Fibroblast of peridontal ligament (primary cell): ENCODE measurements around the gene RAB40C.
A peak's percentile ranks its signal among the peaks of the same experiment; 100 is the strongest.

ENCODE experiments used
- DNase-seq: peaks from one replicate; pipeline ENCODE4 v3.0.0-alpha.2; 2010; ENCODE audit errors: extremely low read depth

The RAB40C gene

GRCh38 chr16:575354-576196 is 14.3 kb upstream of the RAB40C start:
- no peak for DNase-seq

DNA sequence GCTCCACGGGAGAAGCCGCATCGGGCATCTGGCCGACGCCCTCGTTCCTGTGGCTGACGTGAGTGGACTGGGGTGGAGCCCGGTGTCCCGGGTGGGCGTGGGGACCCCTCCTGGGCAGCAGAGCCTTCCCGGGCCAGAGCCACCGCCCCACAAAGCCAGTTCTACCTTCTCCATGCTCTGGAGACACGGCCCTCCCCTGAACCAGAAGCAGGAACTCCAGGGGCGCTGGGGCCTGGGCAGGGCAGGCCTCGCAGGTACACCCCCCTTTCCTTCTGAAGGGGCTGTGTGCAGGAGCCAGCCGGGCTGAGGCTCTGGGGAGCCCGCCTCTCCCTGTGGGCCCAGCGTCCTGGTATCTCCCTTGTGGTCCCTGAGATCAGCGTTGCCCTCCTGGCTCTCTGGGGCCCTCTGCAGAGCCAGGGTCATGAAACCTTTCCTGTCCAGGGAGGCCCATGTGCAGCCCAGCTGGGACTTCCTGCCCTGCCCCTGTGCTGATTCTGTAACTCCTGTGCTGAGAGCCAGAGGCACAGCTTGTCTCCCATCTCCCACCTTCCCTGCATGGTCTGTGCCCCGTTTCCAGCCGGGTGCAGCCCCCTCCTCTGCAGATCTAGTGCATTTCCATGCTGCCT is 13.6 kb upstream of the RAB40C start:
- DNase-seq, result no peak

GRCh38 chr16:576823-577201 is 13.1 kb upstream of the RAB40C start:
- DNase-seq, result no peak

DNA sequence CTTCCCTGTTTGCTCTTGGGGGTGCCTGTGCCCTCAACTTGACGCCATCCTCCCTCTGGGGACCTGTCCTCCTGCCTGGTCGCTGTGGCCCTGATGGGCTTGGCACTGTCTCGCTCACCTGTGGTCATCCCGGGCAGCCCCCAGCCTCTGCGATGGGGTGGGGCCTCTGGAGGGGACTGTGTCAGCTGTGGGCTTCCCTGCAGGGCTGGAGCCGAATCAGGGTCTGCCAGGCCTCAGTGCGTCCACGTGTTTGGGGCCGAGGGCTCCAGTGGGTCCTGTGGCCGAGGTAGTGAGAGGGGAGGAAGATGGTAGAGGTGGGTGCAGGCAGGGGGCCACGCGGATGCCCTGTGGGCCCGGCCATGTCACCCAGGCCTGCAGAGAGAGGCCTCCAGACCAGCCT is 12.1 kb upstream of the RAB40C start:
- no peak for DNase-seq

GRCh38 chr16:578232-578869 is 11.5 kb upstream of the RAB40C start:
- no peak for DNase-seq

DNA sequence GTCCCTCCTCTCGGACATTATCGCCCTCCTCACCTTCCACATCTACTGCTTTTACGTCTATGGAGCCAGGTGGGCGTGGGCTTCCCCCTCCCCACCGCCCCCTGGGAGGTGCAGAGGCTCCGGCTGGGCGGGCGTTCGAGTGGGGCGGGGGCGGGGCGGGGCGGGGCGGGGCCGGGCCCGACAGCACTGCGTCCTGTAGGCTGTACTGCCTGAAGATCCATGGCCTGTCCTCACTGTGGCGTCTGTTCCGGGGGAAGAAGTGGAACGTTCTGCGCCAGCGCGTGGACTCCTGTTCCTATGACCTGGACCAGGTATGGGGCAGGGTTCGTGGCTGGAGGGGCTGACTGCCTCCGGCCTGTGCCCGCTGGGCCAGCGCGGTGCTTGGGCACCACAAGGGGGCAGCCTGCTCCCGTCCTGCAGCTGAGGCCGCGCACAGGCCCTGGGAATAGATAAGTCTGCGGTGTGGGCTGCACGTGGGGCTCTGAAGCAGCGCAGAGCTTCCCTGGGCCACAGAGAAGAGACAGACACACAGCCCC is 10.9 kb upstream of the RAB40C start:
- peak; percentile 39 for DNase-seq

DNA sequence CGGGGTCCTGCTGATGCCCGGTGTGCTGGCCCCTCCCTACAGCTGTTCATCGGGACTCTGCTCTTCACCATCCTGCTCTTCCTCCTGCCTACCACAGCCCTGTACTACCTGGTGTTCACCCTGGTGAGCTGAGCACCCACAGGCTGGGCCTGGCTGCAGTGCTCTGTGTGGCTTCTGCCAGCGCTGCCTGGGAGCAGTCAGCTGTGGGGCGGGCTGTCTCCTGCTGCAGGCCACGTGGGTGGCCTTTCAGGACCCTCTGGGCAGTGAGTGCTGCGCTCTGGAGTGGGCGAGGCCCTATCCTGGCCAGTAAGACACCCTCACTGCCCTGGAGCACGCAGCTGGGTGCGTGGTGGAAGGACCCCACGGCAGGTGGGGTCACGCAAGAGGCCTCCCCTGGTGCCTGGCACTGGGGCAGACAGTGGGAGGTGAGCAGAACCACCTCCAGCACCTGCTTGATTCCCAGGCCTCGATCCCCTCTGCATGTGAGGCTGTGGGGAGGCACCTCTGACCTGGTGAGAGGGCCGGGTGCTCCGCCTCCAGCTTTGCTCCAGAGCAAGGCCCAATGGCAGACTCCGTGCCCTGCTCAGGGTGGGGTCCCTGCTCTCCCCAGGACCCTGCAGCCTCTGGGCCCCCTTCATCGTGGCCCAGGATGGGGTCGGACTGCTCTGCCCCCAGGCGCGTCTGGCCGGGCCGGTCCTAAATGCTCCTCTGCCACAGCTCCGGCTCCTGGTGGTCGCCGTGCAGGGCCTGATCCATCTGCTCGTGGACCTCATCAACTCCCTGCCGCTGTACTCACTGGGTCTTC is 9.5 kb upstream of the RAB40C start:
- no peak for DNase-seq

- DNase-seq, result no peak
These were observed 8.8 kb upstream of the RAB40C start for GRCh38 chr16:580946-581498.

- no peak for DNase-seq
These were observed 7.7 kb upstream of the RAB40C start for GRCh38 chr16:582218-582613.

- DNase-seq, result no peak
These were observed 7.1 kb upstream of the RAB40C start for GRCh38 chr16:582614-583331.

DNA sequence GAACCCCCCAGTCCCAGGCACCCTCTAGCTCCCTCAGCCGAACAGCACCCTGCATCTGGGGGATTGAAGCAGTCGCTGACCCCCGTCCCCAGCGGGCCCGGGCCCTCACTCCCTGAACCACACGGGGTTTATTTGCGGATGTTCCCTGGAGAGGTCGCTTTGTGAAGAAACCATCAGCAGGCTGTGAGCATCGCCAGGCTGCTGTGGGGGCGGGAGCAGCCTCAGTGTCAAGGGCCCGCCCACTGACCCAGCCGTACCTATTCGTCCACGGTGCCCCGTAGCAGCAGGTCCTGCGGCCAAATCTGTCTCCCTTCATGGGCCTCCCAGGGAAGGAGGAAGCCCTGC is 6.4 kb upstream of the RAB40C start:
- no peak for DNase-seq

- no peak for DNase-seq
These were observed 5.9 kb upstream of the RAB40C start for GRCh38 chr16:583815-584591.

GRCh38 chr16:585351-585750 is 4.5 kb upstream of the RAB40C start:
- DNase-seq, result no peak

DNA sequence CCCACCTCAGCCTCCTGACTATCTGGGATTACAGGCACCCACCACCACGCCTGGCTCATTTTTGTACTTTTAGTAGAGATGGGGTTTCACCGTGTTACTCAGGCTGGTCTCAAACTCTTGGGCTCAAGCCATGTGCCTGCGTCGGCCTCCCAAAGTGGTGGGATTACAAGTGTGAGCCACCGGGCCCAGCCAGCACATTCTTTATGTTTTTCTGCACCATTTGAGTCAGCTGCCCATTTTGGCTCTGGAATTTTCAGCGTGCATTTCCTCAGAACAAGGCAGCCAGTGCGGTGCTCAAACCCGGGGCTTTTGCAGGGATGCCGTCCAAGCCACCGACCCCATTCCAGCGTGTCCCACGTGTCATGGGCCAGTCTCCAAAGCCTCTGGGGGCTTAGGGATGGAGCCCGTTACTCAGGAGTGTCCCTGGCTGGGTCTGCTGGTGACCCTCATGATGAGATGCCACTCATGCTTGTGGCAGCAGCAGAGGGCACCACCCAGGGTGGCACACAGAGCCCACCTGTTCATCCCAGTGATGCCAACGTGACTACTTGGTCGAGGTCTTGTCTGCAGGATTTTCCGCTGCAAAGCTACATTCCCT is 3.7 kb upstream of the RAB40C start:
- DNase-seq, result peak; percentile 62

GRCh38 chr16:586645-587590 is 2.9 kb upstream of the RAB40C start:
- peak; percentile 18 for DNase-seq

- DNase-seq, result peak; percentile 55
These were observed 1.3 kb upstream of the RAB40C start for GRCh38 chr16:588639-588888.

DNA sequence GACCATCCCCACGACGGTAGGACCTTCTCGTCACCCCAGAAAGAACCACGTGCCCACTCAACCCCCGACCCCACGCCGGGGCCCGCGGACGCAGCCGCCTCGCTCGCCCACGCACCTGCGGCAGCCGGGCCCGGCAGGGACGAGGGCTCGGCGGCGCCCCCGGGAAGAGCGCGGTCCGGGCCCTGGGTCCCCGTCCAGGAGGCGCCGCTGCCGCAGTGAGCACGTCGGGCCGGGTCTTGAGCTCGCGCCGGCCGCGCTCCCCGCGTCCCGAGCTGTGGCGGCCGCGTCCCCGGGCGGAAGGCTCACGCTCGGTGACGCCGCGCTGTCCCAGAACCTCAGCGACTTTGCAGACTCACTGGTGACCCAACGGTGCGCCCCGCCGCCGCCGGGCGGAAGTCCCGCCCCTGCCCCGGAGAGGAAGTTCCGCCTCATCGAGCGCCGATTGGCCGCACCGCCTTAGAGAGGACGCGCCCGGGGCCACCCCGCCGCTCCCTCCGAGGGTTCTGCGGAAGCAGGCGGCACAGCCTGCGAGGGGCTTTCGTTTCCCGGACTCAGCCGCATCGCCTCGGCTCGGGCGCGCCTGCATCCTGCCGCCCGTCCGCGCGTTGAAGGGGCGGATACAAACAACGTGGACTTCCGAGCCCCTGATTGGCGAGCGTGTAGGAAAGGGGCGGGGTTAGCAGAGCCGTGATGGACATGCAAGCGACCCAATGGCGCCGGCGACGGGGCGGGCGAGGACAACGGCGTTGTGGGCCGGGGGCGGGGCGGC is 793 bp upstream of the RAB40C start:
- peak; percentile 93 for DNase-seq

GRCh38 chr16:590188-590814 is 435 bp downstream of the RAB40C start:
- peak; percentile 23 for DNase-seq
